Body of pancreas (tissue), 4 donors: ENCODE data around the gene GNA15.

Experiments used
- POLR2A ChIP-seq, 3 donors: fragments of 450-650 bp; IDR thresholded peaks; one replicate each; pipeline ENCODE4 v1.6.1; 2016; ENCODE audit warnings: antibody characterized with exemption in 3 of 3, mild to moderate bottlenecking in 2 of 3
- TF ChIP-seq, protein P1 (sequence below), 7 experiments: fragments of 450-650 bp in 4 of 7; fragments of 200-600 bp in 3 of 7; sonication (generic) in 3 of 7; IDR thresholded peaks; one replicate each; pipeline ENCODE4 v1.5.1; 2016 to 2019; ENCODE audit warnings: antibody characterized with exemption in 7 of 7

DNA sequence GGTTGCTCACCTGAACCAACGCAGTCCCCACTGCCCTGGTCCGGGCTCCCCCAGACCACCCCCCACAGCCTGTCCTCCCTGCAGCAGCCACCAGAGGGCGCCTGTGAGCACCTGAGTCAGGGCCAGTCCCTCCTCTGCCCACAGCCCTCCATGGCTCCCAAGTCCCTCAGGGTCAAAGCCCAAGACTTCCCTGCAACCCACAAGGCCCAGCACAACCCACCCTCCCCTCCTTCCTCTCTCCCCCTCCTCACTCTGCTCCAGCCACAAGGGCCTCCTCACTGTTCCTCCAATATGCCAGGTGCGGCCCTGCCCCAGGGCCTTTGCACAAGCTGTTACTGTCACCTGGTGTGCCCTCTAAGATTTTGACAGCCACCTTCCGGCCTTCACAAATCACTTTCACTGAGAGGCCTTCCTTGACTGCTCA, 10.9 kb downstream of the GNA15 start:
- TF ChIP-seq, protein P1, sequence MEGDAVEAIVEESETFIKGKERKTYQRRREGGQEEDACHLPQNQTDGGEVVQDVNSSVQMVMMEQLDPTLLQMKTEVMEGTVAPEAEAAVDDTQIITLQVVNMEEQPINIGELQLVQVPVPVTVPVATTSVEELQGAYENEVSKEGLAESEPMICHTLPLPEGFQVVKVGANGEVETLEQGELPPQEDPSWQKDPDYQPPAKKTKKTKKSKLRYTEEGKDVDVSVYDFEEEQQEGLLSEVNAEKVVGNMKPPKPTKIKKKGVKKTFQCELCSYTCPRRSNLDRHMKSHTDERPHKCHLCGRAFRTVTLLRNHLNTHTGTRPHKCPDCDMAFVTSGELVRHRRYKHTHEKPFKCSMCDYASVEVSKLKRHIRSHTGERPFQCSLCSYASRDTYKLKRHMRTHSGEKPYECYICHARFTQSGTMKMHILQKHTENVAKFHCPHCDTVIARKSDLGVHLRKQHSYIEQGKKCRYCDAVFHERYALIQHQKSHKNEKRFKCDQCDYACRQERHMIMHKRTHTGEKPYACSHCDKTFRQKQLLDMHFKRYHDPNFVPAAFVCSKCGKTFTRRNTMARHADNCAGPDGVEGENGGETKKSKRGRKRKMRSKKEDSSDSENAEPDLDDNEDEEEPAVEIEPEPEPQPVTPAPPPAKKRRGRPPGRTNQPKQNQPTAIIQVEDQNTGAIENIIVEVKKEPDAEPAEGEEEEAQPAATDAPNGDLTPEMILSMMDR (IDR thresholded peaks at IDR 0.05), result peak in 6 of 7 experiments; percentile 27 to 51 (median 38)
- TF ChIP-seq POLR2A (IDR thresholded peaks at IDR 0.05), result no peak
